ENCODE measurements around the gene XYLT1.
A peak's percentile ranks its signal among the peaks of the same experiment; 100 is the strongest.
"Not testable (repeated sequence)": the region's sequence is repeated elsewhere in the genome, so short reads cannot be mapped to it uniquely, and the experiment has no call there.

XYLT1 gene

DNA sequence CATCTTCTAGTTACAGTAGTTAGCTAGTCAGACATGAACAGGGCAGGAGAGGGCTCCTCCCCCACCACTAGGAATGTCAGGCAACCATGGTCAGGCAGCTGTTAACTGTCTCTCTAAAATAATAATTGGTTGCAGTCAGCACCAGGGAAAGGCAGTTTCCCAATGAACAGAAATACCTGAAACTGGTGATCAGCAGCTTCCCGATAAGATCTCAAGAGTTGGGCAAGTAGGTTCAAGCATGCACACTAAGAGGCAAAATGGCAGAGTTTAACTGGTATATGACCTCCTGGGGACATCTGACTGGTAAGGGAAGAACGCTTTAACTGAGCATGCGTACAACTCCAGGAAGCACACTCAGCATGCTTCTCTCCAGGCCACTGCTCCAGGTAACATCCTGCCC, 12.6 kb upstream of the XYLT1 start:
- peak; percentile 39 for DNase-seq (ENCODE audit: low spot score)

GRCh38 chr16:17482341-17482740, 11.6 kb upstream of the XYLT1 start:
- DNase-seq (ENCODE audit: low spot score) = not testable (repeated sequence)

- DNase-seq (ENCODE audit: low spot score) = no peak
Measured at GRCh38 chr16:17481736-17482135, 11.0 kb upstream of the XYLT1 start.

DNA sequence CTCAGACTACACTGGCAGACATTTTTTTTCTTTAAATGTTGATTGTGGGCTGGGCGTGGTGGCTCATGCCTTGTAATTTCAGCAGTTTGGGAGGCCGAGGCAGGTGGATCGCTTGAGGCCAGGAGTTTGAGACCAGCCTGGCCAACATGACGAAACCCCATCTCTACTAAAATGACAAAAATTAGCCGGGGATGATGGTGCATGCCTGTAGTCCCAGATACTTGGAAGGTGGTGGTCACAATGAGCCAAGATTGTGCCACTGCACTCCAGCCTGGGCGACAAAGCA, 6.4 kb upstream of the XYLT1 start:
- not testable (repeated sequence) for DNase-seq (ENCODE audit: low spot score)

- peak; percentile 75 for DNase-seq (ENCODE audit: low spot score)
Measured at GRCh38 chr16:17476414-17477259, 5.9 kb upstream of the XYLT1 start.

- no peak for DNase-seq (ENCODE audit: low spot score)
Measured at GRCh38 chr16:17475104-17475503, 4.3 kb upstream of the XYLT1 start.

- no peak for DNase-seq (ENCODE audit: low spot score)
Measured at GRCh38 chr16:17474572-17474971, 3.8 kb upstream of the XYLT1 start.

DNA sequence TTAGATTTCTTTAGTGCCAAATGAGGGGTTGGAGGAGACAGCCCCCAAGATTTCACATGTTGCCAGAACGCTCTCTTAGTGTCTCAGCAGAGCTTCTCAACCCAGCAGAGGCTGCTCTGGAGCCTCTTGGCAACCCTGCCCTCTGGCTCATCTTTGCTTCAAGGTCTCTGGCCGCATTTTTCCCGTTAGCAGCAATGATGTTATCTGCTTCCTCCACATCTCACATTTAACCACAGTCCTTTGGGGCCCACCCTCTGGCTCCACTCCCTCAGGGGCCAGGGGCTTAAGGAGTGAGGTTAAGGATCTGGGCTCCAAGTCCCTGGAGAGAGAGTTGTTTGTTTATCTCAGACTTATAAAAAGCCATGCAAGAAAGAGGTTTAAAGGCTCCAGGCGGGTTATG, 3.3 kb upstream of the XYLT1 start:
- DNase-seq (ENCODE audit: low spot score) = no peak

- no peak for DNase-seq (ENCODE audit: low spot score)
Measured at GRCh38 chr16:17471719-17472461, 1.1 kb upstream of the XYLT1 start.

DNA sequence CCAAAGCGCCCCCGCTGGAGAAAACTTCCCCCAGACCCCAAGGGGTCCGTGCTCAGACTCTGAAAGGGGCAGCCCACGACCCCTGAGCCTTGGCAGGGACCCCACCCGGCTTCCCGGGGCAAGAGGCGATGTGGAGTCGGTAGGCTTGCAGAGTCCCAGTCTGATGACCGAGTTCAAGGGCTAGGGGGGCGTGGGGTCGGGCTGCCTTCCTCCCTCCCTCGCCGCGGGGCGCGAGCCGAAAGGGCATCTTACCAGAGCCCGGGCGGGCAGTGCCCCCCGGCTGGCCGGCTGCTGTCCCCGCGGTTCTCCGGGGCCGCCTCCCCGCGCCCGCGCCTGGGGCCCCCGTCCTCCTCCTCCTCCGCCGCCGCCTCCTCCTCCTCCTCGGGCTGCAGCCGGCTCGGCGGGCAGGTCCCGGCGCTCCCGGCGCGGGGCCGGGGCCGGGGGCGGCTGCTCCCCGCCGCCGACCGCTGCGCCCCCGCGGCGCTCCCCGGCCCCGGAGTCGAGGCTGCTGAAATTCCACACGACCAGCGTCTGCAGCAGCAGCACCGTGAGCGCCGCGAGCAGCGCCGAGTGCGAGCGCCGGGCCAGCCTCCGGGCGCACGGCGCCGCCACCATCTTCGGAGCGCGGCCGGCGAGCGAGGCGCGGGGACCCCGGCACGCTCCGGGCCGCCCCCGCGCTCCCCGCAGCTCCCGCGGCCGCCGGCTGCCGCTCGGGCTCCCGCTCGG, 415 bp downstream of the XYLT1 start:
- DNase-seq (ENCODE audit: low spot score) = no peak

GRCh38 chr16:17469741-17470181, 999 bp downstream of the XYLT1 start:
- DNase-seq (ENCODE audit: low spot score) = no peak

DNA sequence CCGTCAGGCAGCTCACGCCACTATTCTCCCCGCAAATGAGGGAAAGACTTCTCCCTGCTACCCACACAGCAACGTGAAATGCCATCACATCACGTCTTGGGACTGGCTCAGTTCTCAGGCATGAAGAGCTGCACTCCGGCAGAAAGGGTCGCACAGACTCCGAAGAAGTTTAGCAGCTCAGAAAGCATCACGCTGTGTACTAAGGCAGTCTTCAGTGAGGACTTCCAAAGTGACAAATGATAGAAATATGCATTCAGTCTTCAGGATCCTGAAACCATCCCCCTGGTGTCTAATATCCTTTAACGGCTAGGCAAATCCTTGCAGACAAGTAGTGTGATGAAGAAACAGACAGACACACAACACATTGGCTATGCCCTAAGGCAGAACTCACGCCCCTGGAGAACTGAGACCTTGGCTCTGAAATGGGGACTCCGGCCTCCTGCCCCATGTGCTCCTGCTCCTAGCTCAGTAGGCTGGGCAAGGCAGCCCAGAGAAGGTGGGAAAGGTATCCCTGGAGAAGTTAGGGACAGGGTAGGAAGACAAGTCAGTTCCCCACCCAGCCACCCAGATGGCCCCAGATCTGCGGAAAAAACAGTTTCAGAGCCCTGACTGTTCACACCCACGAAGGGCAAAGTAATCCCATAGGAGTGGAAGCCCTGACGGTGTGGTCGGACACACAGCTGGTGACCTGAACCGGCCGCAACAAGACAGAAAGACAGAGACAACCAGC, 1.6 kb downstream of the XYLT1 start:
- DNase-seq (ENCODE audit: low spot score) = peak; percentile 26

- no peak for DNase-seq (ENCODE audit: low spot score)
Measured at GRCh38 chr16:17468611-17469010, 2.1 kb downstream of the XYLT1 start.

- DNase-seq (ENCODE audit: low spot score) = peak; percentile 25
Measured at GRCh38 chr16:17467923-17468540, 2.7 kb downstream of the XYLT1 start.

GRCh38 chr16:17466876-17467275, 3.9 kb downstream of the XYLT1 start:
- no peak for DNase-seq (ENCODE audit: low spot score)

- no peak for DNase-seq (ENCODE audit: low spot score)
Measured at GRCh38 chr16:17465460-17465859, 5.3 kb downstream of the XYLT1 start.

GRCh38 chr16:17463335-17463734, 7.4 kb downstream of the XYLT1 start:
- no peak for DNase-seq (ENCODE audit: low spot score)

GRCh38 chr16:17461951-17462729, 8.6 kb downstream of the XYLT1 start:
- no peak for DNase-seq (ENCODE audit: low spot score)

GRCh38 chr16:17460890-17461289, 9.9 kb downstream of the XYLT1 start:
- no peak for DNase-seq (ENCODE audit: low spot score)

DNA sequence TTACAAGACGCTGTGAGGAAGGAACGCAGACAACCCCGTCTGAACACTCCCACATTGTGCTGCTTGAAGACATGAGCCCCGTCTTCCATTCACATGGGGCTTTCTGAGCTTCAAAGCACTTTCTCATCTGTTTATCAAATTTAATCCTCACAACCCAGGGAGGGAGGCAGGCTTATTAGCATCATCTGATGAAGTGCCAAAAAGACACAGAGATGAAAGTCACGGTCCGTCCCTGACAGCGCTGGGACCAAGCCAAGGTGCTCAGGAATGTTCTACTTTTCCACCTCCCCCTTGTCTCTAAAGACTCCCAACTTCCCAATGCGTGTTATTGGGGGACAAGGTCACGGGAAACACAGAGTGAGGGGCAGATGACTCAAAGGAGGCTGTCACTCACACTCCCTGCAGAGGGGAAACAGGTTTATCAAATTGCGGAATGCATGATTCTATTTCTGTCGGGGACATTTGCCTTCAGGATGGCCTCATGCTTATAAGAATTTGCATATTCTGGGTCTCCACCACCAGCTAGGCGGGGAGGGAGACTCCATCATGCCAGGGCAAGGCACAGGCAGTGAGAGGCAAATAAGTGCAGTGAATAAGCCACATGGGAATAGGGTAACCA, 10.7 kb downstream of the XYLT1 start:
- DNase-seq (ENCODE audit: low spot score) = no peak

Data from kidney tubule cell (primary cell).